GM12891 (cell line): ENCODE measurements around the gene SPON1. TPM values are rescaled to one million over a fixed set of nuclear protein-coding genes. Genes with fewer than 3 reads are reported as not detected.
A peak's percentile ranks its signal among the peaks of the same experiment; 100 is the strongest.
"Not testable (repeated sequence)": the region's sequence is repeated elsewhere in the genome, so short reads cannot be mapped to it uniquely, and the experiment has no call there.

Experiments
- DNase-seq: peaks from one replicate; pipeline ENCODE4 v3.0.0; 2011; ENCODE audit warnings: low spot score; ENCODE audit not compliant: insufficient read length
- FAIRE-seq: peaks from 2 replicates; lab custom pipeline; 2011; peaks lifted over from hg19 to GRCh38; lab: Jason Lieb, UNC
- PAX5 ChIP-seq: IDR thresholded peaks from 2 replicates; pipeline ENCODE4 v1.6.1; 2011; ENCODE audit warnings: low read length, moderate library complexity, mild to moderate bottlenecking; ENCODE audit not compliant: insufficient read depth, severe bottlenecking
- POLR2A ChIP-seq: IDR thresholded peaks from 2 replicates; pipeline ENCODE4 v1.6.1; 2011; ENCODE audit warnings: low read depth, low read length, control low read depth
- POLR2AphosphoS5 ChIP-seq: IDR thresholded peaks from 2 replicates; pipeline ENCODE4 v1.6.1; 2011; ENCODE audit warnings: low read depth, low read length, control low read depth
- POU2F2 ChIP-seq: IDR thresholded peaks from 2 replicates; pipeline ENCODE4 v1.6.1; 2011; ENCODE audit warnings: low read depth, mild to moderate bottlenecking, control low read depth, low read length, moderate library complexity
- SPI1 ChIP-seq: IDR thresholded peaks from 2 replicates; pipeline ENCODE4 v1.6.1; 2011; ENCODE audit warnings: low read depth, low read length, control low read depth
- TAF1 ChIP-seq: IDR thresholded peaks from 2 replicates; pipeline ENCODE4 v1.6.1; 2011; ENCODE audit warnings: low read depth, low read length, control low read depth
- polyA plus RNA-seq: library from polyadenylated mRNA; unstranded; fragments of >200 nt; gene quantifications from one replicate; pipeline ENCODE4 v1.2.1, GENCODE V29; 2012; ENCODE audit warnings: low read depth, missing spikeins, inconsistent platforms; ENCODE audit not compliant: missing spikeins

Gene SPON1
- polyA plus RNA-seq, result 0.08 TPM

- FAIRE-seq, result no peak
- no peak for TF ChIP-seq POU2F2
- TF ChIP-seq POLR2AphosphoS5, result no peak
- TF ChIP-seq POLR2A, result no peak
- no peak for TF ChIP-seq PAX5
- DNase-seq, result peak; percentile 30
These were observed at the start of gene SPON1 for GRCh38 chr11:13962562-13963168. Gene SPON1, plus strand, starts transcription at chr11:13962723. Its CDS starts 182 bp downstream, at chr11:13962905.

- FAIRE-seq (no peak), DNase-seq (no peak)
- TF ChIP-seq POLR2A (no peak), SPI1 (no peak), POLR2AphosphoS5 (no peak), POU2F2 (no peak), TAF1 (no peak), PAX5 (no peak)
These were observed 45.3 kb upstream of the SPON1 start for GRCh38 chr11:13917264-13917663.

DNA sequence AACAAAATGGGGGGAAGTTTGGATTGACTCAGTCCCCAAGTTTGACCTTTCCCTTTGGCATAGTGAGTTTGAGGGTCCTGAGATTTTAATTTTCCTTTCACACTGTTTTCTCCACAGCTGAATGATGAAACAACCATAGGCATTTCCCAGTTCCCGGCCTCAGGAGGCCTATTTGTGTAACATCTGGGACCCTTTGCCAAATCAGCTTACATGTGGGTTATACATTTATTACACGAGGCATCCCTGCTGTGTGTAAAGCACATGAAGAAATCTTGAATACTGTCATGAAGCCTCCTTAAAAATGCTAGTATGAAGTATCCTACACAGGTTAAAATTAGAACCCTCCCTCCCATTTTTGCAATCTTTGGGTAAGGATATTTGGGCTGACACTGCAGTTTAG is 44.6 kb upstream of the SPON1 start:
- DNase-seq (no peak), FAIRE-seq (no peak)
- TF ChIP-seq SPI1, result no peak
- TF ChIP-seq POLR2AphosphoS5, result no peak
- TF ChIP-seq TAF1, result no peak

GRCh38 chr11:13920756-13921155 is 41.8 kb upstream of the SPON1 start:
- DNase-seq (no peak), FAIRE-seq (no peak)
- TF ChIP-seq POU2F2, result no peak
- no peak for TF ChIP-seq PAX5
- no peak for TF ChIP-seq POLR2A
- TF ChIP-seq SPI1, result no peak
- TF ChIP-seq POLR2AphosphoS5, result no peak
- no peak for TF ChIP-seq TAF1

DNA sequence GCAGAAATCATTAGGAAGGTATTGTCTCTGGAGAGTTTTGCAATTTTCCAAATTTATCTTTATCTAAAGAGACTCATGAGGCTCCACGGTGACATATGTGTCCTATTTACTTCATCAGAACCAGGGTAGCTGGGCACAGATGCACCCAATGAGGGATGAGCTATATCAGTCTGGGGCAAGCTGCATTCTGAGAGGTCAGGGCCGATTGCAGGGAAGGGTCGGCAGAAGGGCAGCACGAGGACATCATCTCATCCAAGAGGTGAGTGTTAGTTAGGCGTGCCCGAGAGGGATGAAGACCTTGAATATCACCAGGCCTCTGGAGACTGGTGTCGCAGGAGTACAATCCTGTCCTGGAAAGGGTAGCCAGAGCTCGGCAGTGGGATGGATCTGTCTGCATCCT is 41.0 kb upstream of the SPON1 start:
- DNase-seq, result no peak
- no peak for FAIRE-seq
- no peak for TF ChIP-seq SPI1
- TF ChIP-seq POLR2AphosphoS5, result no peak
- TF ChIP-seq POLR2A, result no peak

- FAIRE-seq, result no peak
- DNase-seq, result no peak
- TF ChIP-seq POU2F2, result no peak
- TF ChIP-seq PAX5, result no peak
- no peak for TF ChIP-seq TAF1
- TF ChIP-seq POLR2AphosphoS5, result no peak
- no peak for TF ChIP-seq POLR2A
- TF ChIP-seq SPI1, result no peak
These were observed 39.3 kb upstream of the SPON1 start for GRCh38 chr11:13923182-13923581.

GRCh38 chr11:13923716-13924650 is 38.5 kb upstream of the SPON1 start:
- TF ChIP-seq PAX5 (no peak), TAF1 (no peak), SPI1 (no peak)
- peak; percentile 16 for FAIRE-seq
- no peak for DNase-seq

DNA sequence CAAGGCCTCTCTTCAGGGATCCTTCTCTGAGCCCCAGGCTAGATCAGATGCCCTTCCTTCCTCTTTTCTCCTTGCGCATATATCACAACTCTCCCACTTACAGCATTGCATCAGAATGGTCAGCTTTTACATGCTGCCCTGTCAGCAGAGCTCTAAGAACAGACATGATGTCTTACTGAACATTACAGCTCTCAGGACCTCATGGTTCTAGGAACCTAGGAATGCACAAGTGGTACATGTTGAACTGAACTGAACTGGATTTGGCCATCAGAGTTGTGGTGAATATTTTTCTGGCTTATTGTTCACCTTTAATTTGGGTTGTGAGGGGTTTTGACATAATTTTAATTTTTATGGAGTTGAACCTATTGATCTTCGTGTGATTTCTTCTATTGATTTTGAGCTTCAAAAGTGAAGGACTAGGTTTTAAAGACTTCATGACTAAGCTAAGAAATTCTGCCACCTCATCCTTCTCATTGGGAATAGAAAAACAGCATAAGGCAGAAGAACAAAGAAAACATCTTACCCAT is 37.7 kb upstream of the SPON1 start:
- FAIRE-seq, result no peak
- no peak for TF ChIP-seq POU2F2
- no peak for TF ChIP-seq SPI1
- TF ChIP-seq POLR2A, result no peak
- no peak for TF ChIP-seq PAX5
- no peak for TF ChIP-seq POLR2AphosphoS5
- TF ChIP-seq TAF1, result no peak
- DNase-seq, result no peak

DNA sequence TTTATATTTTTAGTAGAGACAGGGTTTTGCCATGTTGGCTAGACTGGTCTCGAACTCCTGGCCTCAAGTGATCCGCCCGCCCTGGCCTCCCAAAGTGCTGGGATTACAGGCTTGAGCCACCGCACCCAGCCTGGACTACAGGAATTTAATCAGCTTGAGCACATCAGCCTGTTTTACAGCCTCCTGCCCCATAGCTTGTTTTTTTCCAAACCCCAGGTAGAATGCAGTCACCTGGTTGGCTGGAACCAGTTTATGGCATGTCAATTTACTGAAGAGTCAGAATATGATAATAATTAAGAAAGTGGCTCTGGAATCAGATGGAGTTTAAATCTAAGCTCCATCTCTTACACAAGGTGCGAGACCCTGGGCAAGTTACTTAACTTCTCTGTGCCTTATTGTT is 36.2 kb upstream of the SPON1 start:
- not testable (repeated sequence) for FAIRE-seq, DNase-seq

DNA sequence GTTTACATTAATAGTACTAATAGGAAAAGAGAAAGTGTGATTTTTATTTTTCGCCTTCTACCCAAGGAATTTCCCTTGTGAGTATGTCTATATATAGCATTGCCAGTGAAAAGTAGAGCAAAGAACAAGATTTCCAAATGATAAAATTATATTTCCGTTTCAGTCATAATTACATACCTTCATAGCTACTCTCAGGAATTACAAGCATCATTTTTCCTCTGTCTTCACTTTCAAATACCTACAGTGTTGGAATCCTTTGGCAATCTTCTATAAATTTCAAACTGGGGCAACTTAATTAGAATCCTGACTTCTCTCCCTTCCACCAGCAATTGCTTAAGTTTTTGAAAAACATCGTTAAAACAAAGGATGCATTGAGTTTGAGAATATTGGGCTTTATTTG is 35.5 kb upstream of the SPON1 start:
- DNase-seq (no peak), FAIRE-seq (no peak)
- TF ChIP-seq POLR2AphosphoS5, result no peak
- TF ChIP-seq POLR2A, result no peak
- TF ChIP-seq POU2F2, result no peak
- no peak for TF ChIP-seq PAX5
- TF ChIP-seq TAF1, result no peak
- no peak for TF ChIP-seq SPI1

DNA sequence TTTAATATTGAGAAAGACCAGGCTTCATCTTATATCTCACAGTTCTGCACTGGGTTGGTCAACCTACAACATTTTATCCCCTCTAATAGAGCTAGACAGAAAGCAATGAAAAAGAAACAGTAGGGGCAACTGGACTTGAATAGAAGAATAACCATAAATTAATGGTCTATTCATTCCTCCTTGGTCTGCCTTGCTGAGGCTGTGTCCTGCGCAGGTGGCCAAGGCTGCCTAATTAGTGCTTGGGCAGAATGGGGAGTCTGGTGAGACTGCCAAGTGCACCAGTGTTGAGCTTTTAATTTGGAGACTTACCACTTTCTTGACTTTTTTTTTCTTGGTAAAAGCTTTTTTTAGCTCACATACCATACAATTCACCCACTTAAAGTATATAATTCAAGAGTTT is 35.0 kb upstream of the SPON1 start:
- FAIRE-seq, result no peak
- no peak for DNase-seq
- TF ChIP-seq TAF1 (no peak), POU2F2 (no peak), POLR2A (no peak), POLR2AphosphoS5 (no peak), SPI1 (no peak), PAX5 (no peak)
